Central memory CD8-positive, alpha-beta T cell (primary cell): ENCODE results near the gene CBL.
A peak's percentile ranks its signal among the peaks of the same experiment; 100 is the strongest.
"Not testable (repeated sequence)": the region's sequence is repeated elsewhere in the genome, so short reads cannot be mapped to it uniquely, and the experiment has no call there.

Experiments used
- ATAC-seq: fragments of 150-1000 bp; cut with Tn5 transposase; replicated peaks from 2 replicates; pipeline ENCODE4 v1.10.0; 2022; ENCODE audit warnings: mild to moderate bottlenecking, moderate FRiP score, moderate number of reproducible peaks; ENCODE audit not compliant: poor library complexity, severe bottlenecking; ENCODE audit errors: extremely low read depth
- DNase-seq, 2 donors: peaks; one replicate each; pipeline ENCODE4 v3.0.0; 2021; ENCODE audit warnings: low spot score in 2 of 2
- H3K27ac Mint-ChIP-seq: one replicate; pipeline ENCODE4 v1.8.0; 2022; ENCODE audit warnings: low read depth, mild to moderate bottlenecking, moderate library complexity, mixed read lengths
- H3K27me3 Mint-ChIP-seq: one replicate; pipeline ENCODE4 v1.8.0; 2022; ENCODE audit warnings: mixed read lengths
- H3K36me3 Mint-ChIP-seq: one replicate; pipeline ENCODE4 v1.8.0; 2022; ENCODE audit warnings: mild to moderate bottlenecking, moderate library complexity, mixed read lengths; ENCODE audit not compliant: insufficient read depth
- H3K4me1 Mint-ChIP-seq: one replicate; pipeline ENCODE4 v1.8.0; 2022; ENCODE audit warnings: mixed read lengths
- H3K4me3 Mint-ChIP-seq: one replicate; pipeline ENCODE4 v1.8.0; 2022; ENCODE audit warnings: mild to moderate bottlenecking, moderate library complexity, mixed read lengths
- H3K9me3 Mint-ChIP-seq: one replicate; pipeline ENCODE4 v1.8.0; 2022; ENCODE audit warnings: mixed read lengths

Gene CBL

DNA sequence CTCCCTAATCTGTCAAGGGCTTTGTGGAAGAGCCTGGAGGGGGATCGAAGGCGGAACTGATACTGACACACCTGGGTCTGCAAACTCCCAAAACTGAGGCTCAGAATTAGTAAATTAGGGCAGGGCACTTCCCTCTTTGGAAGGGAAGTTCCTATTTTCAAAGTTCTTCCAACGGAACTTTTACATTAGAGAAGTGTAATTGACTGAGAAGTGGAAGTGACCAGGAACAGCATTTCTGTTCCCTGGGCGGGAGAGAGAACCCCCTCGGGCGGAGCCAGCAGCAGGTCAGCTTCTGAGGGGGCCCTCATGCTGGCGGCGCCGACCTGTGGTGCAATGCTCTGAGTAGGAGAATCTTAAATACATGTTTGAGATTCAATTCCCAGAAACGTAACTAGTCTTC is 1.1 kb upstream of the CBL start:
- no peaks in the 10 kb centered on the region for H3K36me3 Mint-ChIP-seq
- no peak for DNase-seq

DNA sequence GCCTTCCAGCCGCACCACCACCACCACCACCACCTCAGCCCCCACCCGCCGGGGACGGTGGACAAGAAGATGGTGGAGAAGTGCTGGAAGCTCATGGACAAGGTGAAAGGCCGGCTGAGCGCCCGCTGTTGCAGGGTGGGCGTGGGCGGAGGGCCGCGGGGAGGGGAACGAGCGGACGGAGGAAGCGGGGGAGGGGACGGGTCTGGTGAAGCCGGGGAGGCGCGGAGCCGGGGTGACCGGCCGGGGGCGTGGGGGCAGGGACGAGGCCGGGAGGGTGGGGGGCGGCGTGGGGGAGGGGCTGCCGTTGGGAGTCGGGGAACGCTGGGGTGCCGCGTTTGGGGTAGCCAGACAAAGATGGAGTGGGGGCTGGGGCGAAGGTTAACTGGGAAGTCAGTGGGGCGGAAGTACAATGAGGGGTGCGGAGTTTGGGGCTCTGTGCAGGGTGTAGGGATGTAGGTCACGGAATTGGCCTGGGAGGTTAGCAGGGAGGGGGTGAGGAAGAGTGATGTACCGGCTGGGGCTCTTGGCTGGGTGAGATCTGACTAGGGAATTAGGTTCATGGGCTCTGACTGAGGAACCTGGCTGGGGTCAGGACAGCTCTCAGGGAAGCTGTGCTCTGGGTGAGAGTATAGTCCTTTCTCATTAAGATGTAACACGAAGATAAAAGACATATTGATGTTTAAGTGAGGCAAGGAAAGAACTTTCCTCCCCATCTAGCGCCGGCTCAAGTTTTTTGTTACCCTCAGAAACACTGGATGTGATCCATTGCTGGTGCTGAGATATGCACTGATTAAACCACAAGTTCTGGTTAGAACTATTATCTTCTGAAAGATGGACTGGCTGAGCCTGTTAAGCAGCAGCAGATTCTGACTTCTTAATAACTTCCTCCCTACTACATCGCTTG is 624 bp downstream of the CBL start:
- peak overlapping the region; percentile 88 for H3K27ac Mint-ChIP-seq
- H3K36me3 Mint-ChIP-seq, result no peaks in the 10 kb centered on the region
- peaks cover 32% of the 10 kb centered on the region for H3K4me1 Mint-ChIP-seq
- H3K4me3 Mint-ChIP-seq, result peak overlapping the region; percentile 97
- ATAC-seq (peak; percentile 34), DNase-seq (peak in 1 of 2 donors; percentile 22)
- H3K9me3 Mint-ChIP-seq, result no peaks in the 10 kb centered on the region
- H3K27me3 Mint-ChIP-seq, result no peaks in the 10 kb centered on the region

More for the DNA sequence above, 1.1 kb upstream of the CBL start:
- no peaks in the 10 kb centered on the region for H3K27me3 Mint-ChIP-seq
- no peak overlapping the region for H3K27ac Mint-ChIP-seq
- ATAC-seq, result no peak
- H3K9me3 Mint-ChIP-seq, result no peaks in the 10 kb centered on the region
- H3K4me3 Mint-ChIP-seq, result peak overlapping the region; percentile 97
- peaks cover 32% of the 10 kb centered on the region for H3K4me1 Mint-ChIP-seq

DNA sequence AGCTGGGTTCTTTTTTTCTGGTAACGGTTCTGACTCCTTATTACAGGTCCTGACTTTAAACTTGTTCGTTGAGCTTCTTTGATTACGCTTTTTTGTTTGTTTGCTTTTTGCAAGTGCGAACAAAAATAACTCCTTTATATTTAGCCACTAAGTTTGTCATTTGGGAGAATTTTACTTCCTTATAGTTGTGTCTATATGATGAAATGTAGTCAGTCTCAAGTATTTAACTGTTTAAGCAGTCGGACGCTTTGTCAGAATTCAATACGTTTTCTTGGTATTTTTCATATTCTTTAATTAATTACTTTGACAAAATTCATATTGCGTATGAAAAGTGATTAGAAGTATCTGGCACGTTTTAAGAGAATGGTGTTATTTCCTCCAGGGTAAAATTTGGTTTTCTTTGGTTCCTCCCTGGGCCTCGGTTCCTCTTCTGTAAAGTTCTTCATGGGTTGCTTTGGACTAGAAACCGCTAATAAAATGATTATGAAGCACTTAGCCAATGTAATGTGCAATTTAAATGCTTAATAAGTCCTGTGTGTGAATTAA is 1.3 kb downstream of the CBL start:
- Mint-ChIP-seq H3K36me3 (no peaks in the 10 kb centered on the region), H3K4me3 (peak overlapping the region; percentile 97), H3K27ac (peak overlapping the region; percentile 88), H3K27me3 (no peaks in the 10 kb centered on the region), H3K4me1 (peaks cover 32% of the 10 kb centered on the region), H3K9me3 (no peaks in the 10 kb centered on the region)
- ATAC-seq (no peak), DNase-seq (no peak)

DNA sequence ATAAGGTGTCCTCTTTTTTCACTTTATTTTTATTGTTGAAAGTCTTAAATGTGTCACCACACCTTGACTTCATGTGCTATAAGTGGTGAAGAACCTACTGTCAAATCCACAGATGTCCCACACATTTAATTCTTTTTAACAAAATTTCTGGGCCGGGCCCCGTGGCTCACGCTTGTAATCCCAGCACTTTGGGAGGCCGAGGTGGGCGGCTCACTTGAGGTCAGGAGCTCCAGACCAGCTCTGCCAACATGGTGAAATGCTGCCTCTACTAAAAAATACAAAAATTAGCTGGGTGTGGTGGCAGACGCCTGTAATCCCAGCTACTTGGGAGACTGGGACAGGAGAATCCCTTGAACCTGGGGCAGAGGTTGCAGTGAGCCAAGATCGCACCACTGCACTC is 3.0 kb downstream of the CBL start:
- Mint-ChIP-seq H3K27me3 (no peaks in the 10 kb centered on the region), H3K9me3 (no peaks in the 10 kb centered on the region), H3K4me1 (peaks cover 39% of the 10 kb centered on the region), H3K36me3 (peaks cover 3% of the 10 kb centered on the region), H3K4me3 (no peak overlapping the region), H3K27ac (no peak overlapping the region)
- DNase-seq (no peak), ATAC-seq (no peak)

DNA sequence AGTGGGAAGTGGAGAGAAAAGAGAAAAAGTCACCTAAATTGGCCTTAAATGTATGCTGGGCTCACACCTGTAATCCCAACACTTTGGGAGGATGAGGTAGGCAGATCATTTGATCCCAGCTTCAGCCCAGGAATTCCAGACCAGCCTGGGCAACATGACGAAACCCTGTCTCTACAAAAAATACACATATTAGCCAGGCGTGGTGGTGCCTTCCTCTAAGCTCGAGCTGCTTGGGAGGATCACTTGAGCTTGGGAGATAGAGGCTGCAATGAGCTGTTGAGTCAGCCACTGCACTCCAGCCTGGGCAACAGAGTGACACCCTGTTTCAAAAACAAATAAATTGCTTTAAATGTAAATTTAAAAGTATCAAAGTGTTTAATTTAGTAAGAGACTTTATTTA is 3.9 kb downstream of the CBL start:
- H3K36me3 Mint-ChIP-seq, result peaks cover 3% of the 10 kb centered on the region
- H3K27ac Mint-ChIP-seq, result no peak overlapping the region
- ATAC-seq (no peak), DNase-seq (no peak)
- H3K4me1 Mint-ChIP-seq, result peaks cover 44% of the 10 kb centered on the region
- H3K9me3 Mint-ChIP-seq, result no peaks in the 10 kb centered on the region
- no peaks in the 10 kb centered on the region for H3K27me3 Mint-ChIP-seq
- H3K4me3 Mint-ChIP-seq, result no peak overlapping the region

DNA sequence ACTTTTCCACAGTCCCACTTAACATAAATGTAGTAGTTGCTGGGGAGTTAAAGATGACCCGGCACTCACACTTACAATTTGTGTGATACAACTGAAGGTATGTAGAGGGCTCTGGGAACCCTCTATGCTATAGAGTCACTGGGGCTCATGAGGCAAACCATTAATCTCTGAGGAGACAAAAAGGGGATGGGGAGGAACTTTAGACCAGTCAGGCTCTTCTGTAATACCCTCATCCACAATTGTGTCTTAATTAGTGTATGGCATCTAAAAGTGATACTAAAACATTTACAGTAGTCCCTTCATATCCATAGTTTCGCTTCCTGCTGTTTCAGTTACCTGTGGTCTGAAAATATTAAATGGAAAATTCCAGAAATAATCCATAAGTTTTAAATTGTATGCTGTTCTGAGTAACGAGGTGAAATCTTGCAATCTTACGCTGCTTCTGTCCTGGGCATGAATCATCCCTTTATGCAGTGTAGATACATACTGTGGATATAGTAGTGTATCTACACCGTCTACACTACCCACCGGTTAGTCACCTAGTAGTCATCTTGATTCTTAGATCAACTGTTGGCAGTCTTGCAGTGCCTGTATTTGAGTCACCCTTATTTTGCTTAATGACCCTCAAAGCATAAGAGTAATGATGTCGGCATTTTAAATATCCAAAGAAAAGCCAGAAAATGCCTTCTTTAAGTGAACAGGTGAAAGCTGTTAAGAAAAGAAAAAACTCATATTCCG is 12.2 kb downstream of the CBL start:
- no peak for ATAC-seq
- Mint-ChIP-seq H3K36me3 (peaks cover 1% of the 10 kb centered on the region), H3K27ac (no peak overlapping the region), H3K27me3 (no peaks in the 10 kb centered on the region), H3K4me3 (no peak overlapping the region), H3K9me3 (no peaks in the 10 kb centered on the region), H3K4me1 (peaks cover 28% of the 10 kb centered on the region)
- no peak for DNase-seq

DNA sequence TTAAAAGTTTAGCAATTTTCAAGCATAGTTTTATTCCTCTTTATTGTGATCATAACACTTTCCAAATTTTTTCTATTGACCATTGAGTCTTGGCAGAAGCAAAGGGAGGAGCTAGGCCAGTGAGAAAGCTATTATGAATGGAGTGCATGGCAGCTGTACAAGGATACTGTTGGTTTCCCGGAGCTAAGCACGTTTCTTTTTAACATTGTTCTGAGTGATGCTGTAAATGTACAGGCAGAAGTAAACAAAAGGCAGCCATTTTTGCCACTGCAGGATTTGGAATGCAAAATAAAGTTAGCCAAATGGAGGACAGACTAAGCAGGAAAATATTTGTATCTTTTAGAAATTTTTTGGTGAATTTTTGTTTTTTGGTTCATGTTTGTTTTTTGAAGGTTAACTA is 16.2 kb downstream of the CBL start:
- Mint-ChIP-seq H3K27me3 (no peaks in the 10 kb centered on the region), H3K9me3 (no peaks in the 10 kb centered on the region), H3K4me3 (no peak overlapping the region), H3K4me1 (peaks cover 40% of the 10 kb centered on the region), H3K27ac (peak overlapping the region; percentile 49), H3K36me3 (peaks cover 2% of the 10 kb centered on the region)
- DNase-seq (no peak), ATAC-seq (no peak)

DNA sequence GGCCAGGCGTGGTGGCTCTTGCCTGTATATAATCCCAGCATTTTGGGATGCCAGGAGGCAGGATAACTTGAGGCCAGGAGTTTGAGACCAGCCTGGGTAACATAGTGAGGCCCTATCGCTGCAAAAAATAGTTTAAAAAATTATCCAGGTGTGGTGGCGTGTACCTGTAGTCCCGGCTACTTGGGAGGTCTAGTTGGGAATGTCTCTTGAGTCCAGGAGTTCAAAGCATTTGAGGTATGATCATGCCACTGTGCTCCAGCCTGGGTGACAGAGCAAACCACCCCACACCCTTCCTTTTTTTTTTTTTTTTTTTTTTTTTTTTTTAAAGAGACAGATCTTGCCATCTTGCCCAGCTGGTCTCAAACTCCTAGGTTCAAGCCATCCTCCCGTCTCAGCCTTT is 16.8 kb downstream of the CBL start:
- peaks cover 39% of the 10 kb centered on the region for H3K4me1 Mint-ChIP-seq
- H3K36me3 Mint-ChIP-seq, result peaks cover 3% of the 10 kb centered on the region
- H3K4me3 Mint-ChIP-seq, result no peak overlapping the region

DNA sequence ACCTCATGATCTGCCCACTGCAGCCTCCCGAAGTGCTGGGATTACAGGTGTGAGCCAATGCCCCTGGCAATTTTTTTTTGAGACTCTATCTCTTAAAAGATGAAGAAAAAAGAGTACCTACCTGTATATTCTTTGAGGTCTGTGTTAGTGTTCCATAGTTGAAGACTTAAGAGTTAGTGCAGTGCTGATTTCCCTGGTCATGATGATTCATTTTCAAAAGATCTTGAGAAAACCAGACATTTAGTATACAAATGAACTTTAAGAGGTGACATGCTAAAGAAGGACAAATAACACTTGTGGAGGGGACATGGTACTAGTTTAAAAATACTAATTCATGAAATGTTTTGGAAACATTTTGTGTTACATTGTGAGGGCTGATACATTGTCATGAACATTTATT is 17.7 kb downstream of the CBL start:
- no peak for ATAC-seq

More for the DNA sequence above, 16.8 kb downstream of the CBL start:
- ATAC-seq (no peak), DNase-seq (no peak)
- peak overlapping the region; percentile 49 for H3K27ac Mint-ChIP-seq
- H3K27me3 Mint-ChIP-seq, result no peaks in the 10 kb centered on the region
- H3K9me3 Mint-ChIP-seq, result no peaks in the 10 kb centered on the region

DNA sequence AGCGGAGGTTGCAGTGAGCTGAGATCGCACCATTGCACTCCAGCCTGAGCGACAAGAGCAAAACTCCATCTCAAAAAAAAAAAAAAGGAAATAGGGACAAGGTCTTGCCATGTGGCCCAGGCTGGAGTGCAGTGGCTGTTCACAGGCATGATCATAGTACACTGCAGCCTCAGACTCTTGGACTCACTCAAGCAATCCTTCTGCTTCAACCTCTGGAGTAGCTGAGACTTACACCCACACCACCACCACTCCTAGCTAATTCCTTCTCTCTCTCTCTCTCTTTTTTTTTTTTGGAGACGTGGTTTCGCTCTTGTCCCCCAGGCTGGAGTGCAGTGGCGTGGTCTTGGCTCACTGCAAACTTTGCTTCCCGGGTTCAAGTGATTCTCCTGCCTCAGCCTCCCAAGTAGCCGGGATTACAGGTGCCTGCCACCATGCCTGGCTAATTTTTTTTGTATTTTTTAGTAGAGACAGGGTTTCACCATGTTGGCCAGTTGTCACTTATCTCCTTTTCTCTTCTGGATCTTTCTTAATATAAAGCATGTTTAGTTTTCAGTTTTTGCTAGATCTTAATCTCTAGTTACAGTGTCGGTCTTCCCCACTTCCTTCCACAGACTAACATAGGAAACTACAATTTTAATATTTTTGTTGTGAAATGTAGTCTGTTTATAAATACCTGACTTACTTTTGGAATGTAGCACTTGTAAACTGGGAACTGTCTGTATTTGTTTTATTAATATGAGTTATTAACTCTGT is 22.6 kb downstream of the CBL start:
- ATAC-seq, H3K9me3 Mint-ChIP-seq, H3K27me3 Mint-ChIP-seq, DNase-seq: not testable (repeated sequence)
- Mint-ChIP-seq H3K4me1 (peaks cover 48% of the 10 kb centered on the region), H3K36me3 (peaks cover 22% of the 10 kb centered on the region), H3K27ac (peak overlapping the region; percentile 76), H3K4me3 (peak overlapping the region; percentile 52)

More for the DNA sequence above, 17.7 kb downstream of the CBL start:
- H3K27me3 Mint-ChIP-seq, result no peaks in the 10 kb centered on the region
- H3K27ac Mint-ChIP-seq, result peak overlapping the region; percentile 42
- H3K4me1 Mint-ChIP-seq, result peaks cover 40% of the 10 kb centered on the region
- H3K4me3 Mint-ChIP-seq, result no peak overlapping the region
- no peaks in the 10 kb centered on the region for H3K9me3 Mint-ChIP-seq
- peaks cover 7% of the 10 kb centered on the region for H3K36me3 Mint-ChIP-seq
- no peak for DNase-seq

DNA sequence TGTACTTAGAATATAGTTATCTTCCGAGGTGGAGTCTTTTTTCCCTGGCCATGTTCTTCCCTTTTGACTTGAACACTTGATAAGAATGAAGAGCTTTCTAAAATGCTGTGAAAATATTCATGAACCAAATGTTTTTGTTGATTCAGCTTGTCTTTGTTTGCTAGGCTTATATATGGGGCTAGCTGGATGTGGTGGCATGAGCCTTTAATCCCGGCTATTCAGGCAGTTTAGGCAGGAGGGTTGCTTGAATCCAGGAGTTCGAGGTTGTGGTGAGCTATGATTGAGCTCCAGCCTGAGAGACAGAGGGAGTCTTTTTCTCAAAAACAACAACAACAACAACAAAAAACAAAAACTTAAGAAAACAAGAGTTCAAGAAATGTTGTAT is 23.1 kb downstream of the CBL start:
- ATAC-seq (no peak), DNase-seq (no peak)
- peaks cover 42% of the 10 kb centered on the region for H3K4me1 Mint-ChIP-seq
- peak overlapping the region; percentile 52 for H3K4me3 Mint-ChIP-seq
- peaks cover 24% of the 10 kb centered on the region for H3K36me3 Mint-ChIP-seq
- no peaks in the 10 kb centered on the region for H3K9me3 Mint-ChIP-seq
- peak overlapping the region; percentile 76 for H3K27ac Mint-ChIP-seq
- H3K27me3 Mint-ChIP-seq, result no peaks in the 10 kb centered on the region

DNA sequence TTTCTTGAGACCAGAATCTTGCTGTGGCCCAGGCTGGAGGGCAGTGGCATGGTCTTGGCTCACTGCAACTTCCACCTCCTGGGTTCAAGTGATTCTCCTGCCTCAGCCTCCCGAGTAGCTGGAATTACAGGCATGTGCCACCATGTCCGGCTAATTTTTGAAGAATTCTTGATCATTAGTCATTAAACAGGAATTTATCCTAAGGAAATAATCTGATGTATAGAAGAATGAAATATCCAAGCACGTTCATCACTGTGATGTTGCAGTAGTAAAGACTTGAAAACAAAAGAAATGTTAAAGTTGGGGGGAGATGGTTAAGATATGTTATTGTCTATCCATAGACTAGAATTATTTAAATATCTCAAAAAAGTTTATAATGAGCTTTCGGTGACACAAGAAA is 23.6 kb downstream of the CBL start:
- Mint-ChIP-seq H3K4me1 (peaks cover 37% of the 10 kb centered on the region), H3K4me3 (no peak overlapping the region), H3K27ac (no peak overlapping the region), H3K36me3 (peaks cover 24% of the 10 kb centered on the region), H3K9me3 (no peaks in the 10 kb centered on the region), H3K27me3 (no peaks in the 10 kb centered on the region)
- no peak for DNase-seq
- no peak for ATAC-seq
